Rectal smooth muscle tissue (tissue), 1 donor: Measurements from ENCODE around the gene PMEL.
A peak's percentile ranks its signal among the peaks of the same experiment; 100 is the strongest.
"Not testable (repeated sequence)": the region's sequence is repeated elsewhere in the genome, so short reads cannot be mapped to it uniquely, and the experiment has no call there.

Source experiments
- H3K27ac ChIP-seq: one replicate; pipeline ENCODE4 v1.7.0; 2013; ENCODE audit warnings: low read depth, low read length, inconsistent platforms
- H3K27me3 ChIP-seq: one replicate; pipeline ENCODE4 v1.7.0; 2013; ENCODE audit warnings: low read length; ENCODE audit not compliant: control insufficient read depth, insufficient read depth
- H3K36me3 ChIP-seq: one replicate; pipeline ENCODE4 v1.7.0; 2013; ENCODE audit warnings: low read length; ENCODE audit not compliant: control insufficient read depth, insufficient read depth
- H3K4me1 ChIP-seq: one replicate; pipeline ENCODE4 v1.7.0; 2013; ENCODE audit warnings: low read length; ENCODE audit not compliant: control insufficient read depth, insufficient read depth
- H3K4me3 ChIP-seq: one replicate; pipeline ENCODE4 v1.7.0; 2013; ENCODE audit warnings: low read length
- H3K9ac ChIP-seq: one replicate; pipeline ENCODE4 v1.7.0; 2013; ENCODE audit warnings: low read length

Gene PMEL

DNA sequence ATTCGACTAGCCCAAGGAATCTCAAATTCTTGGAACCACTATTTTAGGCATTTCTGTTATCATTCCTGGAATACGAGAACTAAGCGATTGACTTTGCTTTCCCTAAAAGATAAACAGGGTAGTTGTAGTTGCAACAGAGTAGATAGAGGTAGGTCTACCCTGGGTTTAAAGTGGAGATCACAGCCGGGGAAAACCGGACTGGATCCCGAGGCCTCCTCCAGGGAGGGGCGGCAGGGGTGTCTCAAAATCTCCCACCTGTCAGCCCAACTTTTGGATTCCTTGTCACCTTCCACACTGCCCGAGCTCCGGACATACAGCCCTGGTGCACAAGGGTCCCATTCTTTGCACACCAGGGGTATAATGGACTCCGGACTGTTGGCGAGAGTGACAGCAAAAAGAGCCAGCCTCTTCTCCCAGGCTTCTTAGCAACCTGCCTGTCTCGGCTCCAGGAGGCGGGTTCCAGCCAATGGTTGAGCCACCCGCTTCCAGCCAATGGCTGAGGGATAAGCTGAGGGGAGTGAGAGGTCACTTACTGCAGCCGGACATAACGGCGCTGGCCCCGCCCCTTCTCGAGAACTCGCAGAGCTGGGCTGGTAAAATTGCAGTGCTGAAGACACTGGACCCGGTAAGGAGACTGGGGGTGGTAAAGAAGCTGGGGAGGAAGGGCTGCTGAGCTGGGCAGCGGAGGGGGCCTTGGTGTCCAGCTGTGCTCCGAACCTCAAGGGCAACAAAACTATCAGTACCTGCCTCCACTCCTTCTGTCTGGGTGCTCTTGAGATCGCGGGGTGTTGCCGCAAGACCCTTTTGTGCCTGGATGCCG, 31.1 kb upstream of the PMEL start, which contains the start of gene SUOX:
Gene SUOX (plus strand): TSS at position 562 of the 820 bp plus-strand sequence. CDS start 4,946 bp downstream, outside the sequence.
- H3K36me3 ChIP-seq: peaks cover 21% of the 10 kb centered on the region
- peak within 1 kb of the TSS; percentile 79 for H3K4me3 ChIP-seq
- peak within 1 kb of the TSS; percentile 71 for H3K27ac ChIP-seq
- peak within 1 kb of the TSS; percentile 19 for H3K9ac ChIP-seq
- no peaks in the 10 kb centered on the region for H3K4me1 ChIP-seq
- H3K27me3 ChIP-seq: no peaks in the 10 kb centered on the region

DNA sequence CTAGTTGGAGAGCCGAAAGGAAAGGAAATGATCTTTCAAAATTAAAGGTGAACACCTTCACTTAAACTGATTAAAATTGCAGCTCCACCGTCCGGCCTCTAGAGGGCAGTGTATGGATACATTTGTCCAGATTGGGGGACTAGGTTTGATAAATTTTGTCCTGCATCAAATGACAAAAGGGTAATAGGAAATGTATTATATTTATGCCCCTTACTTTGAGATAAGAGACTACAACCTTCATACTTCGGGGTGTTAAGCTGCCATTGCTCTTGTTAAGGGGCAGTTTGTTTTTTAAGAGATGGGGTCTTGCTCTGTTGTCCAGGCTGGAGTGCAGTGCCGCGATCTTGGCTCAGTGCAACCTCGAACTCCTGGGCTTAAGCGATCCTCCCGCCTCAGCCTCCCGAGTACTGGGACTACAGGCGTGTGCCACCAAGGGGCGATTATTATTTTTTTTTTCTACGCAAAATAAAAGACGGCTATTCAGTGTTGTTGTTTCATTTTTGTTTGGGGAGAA, 30.4 kb upstream of the PMEL start:
- no peaks in the 10 kb centered on the region for H3K27me3 ChIP-seq
- no peak overlapping the region for H3K9ac ChIP-seq
- H3K36me3 ChIP-seq: peaks cover 23% of the 10 kb centered on the region
- peak overlapping the region; percentile 71 for H3K27ac ChIP-seq
- H3K4me1 ChIP-seq: no peaks in the 10 kb centered on the region
- peak overlapping the region; percentile 72 for H3K4me3 ChIP-seq

DNA sequence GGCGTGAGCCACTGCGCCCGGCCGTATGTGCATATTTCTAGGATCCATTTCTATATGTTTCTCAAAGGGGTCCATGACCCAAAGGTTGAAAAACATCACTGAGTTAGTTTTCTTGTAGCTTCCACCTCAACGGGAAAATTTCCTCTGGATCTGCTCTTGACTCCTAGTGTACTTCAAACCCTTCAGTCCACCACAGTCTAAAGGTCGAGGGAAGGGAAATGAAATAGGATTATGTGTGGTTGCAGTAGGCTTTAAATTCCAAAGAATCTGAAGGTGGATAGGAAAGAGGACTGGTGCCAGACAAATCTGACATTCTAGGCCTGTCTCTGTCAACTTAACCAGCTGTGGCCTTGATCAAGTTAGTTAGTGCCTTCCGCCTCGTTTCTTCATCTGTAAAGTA, 29.5 kb upstream of the PMEL start:
- Histone ChIP-seq H3K4me3 (no peak overlapping the region), H3K36me3 (peaks cover 32% of the 10 kb centered on the region), H3K27me3 (no peaks in the 10 kb centered on the region), H3K27ac (no peak overlapping the region), H3K4me1 (no peaks in the 10 kb centered on the region), H3K9ac (no peak overlapping the region)

DNA sequence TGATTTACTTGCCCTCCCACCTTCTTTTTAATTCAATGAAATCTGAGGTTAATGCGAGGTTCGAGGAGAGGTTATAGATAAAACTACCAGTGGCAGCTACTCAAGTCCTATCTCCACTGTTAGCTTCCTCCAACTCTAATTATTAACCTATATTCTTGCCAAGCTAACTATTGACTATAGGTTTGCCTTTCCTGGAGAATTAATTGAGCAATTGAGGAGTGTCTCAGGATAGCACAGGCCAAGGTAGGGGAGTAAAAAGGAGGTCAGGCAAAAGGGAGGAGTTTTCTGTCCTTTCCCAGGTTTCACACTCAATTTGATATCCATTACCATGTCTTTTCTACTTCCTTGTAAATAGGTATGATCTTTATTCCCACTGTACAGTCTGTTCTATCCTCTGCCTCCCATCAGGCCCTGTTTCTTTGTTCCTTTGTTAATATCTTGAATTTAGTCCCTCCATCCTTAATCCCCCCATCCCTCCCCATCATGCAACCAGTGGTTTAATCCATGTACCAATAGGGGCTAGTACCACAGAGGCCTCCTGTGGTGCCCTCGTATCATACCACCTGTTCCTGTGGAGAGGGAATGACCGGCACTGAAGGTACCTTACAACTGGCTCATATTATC, 27.5 kb upstream of the PMEL start:
- no peaks in the 10 kb centered on the region for H3K4me1 ChIP-seq
- H3K9ac ChIP-seq: no peak overlapping the region
- no peak overlapping the region for H3K4me3 ChIP-seq
- H3K27me3 ChIP-seq: no peaks in the 10 kb centered on the region
- H3K36me3 ChIP-seq: peaks cover 37% of the 10 kb centered on the region
- H3K27ac ChIP-seq: no peak overlapping the region

DNA sequence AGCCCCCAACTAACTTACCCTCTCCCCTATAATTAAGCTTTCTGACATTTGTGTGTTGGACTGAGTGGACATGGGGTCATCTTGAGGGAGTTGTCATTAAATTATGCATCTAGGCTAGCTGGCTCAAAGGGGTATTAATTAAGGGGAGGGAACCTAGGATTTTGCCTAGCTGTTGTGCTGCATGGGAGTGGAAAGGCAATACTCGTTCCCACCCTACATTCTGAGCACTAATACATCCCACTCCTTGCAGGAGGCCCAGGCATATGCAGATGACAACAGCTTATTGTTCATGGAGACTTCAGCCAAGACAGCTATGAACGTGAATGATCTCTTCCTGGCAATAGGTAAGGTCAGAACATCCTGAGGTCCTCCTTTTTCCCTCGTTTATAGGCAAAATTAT, 25.3 kb upstream of the PMEL start:
- peaks cover 40% of the 10 kb centered on the region for H3K36me3 ChIP-seq
- no peak overlapping the region for H3K9ac ChIP-seq
- H3K4me1 ChIP-seq: no peaks in the 10 kb centered on the region
- H3K27ac ChIP-seq: no peak overlapping the region
- H3K27me3 ChIP-seq: no peaks in the 10 kb centered on the region
- no peak overlapping the region for H3K4me3 ChIP-seq

DNA sequence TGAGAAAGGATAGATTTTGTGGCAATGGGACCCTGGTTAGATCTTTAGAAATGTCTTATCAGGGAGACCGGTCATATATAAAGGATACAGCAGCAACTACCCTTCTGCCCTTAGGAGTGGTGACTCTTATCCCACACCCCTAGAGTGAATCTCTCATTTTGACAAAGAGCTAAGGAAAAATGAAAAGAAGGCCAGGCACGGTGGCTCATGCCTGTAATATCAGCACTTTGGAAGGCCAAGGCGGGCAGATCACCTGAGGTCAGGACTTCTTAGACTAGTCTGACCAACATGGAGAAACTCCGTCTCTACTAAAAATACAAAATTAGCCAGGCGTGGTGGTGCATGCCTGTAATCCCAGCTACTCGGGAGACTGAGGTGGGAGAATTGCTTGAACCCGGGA, 20.1 kb upstream of the PMEL start:
- not testable (repeated sequence) for H3K9ac ChIP-seq, H3K4me3 ChIP-seq, H3K27me3 ChIP-seq, H3K4me1 ChIP-seq, H3K27ac ChIP-seq
- peaks cover 26% of the 10 kb centered on the region for H3K36me3 ChIP-seq

DNA sequence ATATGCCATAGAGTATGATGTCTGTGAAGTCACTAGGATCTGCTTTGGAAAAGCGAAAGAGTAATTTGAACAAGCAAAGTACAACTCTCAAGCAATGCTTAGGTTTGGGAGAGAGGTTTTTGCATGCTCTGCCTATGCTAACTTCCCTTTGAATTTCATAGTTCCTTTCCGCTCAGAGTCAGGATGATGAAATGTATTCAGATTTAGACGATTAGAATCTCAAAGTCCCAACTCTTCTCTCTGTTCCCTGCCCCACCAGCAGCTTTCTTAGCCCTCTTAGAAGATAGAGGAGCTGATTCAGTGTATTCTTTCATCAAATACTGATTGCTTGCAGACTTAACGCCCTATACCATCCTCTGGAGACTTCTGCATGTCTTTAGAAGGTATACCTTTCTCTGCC, 19.5 kb upstream of the PMEL start:
- no peaks in the 10 kb centered on the region for H3K4me1 ChIP-seq
- no peak overlapping the region for H3K27ac ChIP-seq
- no peaks in the 10 kb centered on the region for H3K27me3 ChIP-seq
- H3K4me3 ChIP-seq: no peak overlapping the region
- H3K9ac ChIP-seq: no peak overlapping the region
- peaks cover 20% of the 10 kb centered on the region for H3K36me3 ChIP-seq

DNA sequence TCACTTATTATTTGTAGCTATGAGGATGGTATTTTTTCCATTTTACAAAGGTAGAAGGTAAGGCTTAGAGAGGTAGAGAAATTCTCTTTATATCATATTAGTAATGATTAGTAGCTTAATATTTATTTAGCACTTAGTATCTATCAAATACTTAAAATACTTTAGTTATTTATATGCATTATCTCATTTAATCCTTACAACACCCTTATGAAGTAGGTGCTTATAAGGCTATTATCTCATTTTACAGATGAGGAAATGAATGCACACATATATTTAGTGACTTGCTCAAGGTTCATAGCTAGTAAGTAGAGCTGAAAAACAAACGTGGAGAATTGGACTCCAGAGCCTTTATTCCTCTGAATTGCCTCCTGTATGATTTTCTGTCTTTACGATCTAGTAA, 19.0 kb upstream of the PMEL start:
- no peak overlapping the region for H3K27ac ChIP-seq
- H3K4me1 ChIP-seq: no peaks in the 10 kb centered on the region
- no peak overlapping the region for H3K4me3 ChIP-seq
- H3K9ac ChIP-seq: no peak overlapping the region
- H3K27me3 ChIP-seq: no peaks in the 10 kb centered on the region
- H3K36me3 ChIP-seq: peaks cover 18% of the 10 kb centered on the region

DNA sequence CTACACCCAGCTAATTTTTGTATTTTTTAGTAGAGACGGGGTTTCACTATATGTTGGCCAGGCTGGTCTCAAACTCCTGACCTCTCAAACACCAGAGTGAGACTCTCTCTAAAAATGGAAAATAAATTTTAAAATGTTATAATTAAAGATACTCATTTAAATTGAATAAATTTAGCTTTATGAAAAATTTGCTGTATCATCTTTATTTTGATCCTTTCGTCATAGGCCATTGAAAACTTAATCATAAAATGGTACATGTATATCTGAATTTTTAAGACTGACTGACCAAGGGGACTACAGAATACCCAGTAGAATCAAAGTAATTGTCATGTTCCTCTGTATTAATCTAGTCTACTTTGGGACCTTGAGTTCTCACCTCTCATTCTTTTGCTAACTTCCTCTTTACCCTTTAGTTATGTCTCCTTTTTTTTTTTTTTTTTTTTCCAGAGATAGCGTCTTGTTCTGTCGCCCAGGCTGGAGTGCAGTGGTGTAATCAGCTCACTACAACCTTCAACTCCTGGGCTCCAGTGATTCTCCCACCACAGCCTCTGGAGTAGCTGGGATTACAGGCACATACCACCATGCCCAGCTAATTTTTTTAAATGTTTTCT, 17.5 kb upstream of the PMEL start:
- Histone ChIP-seq H3K4me3 (no peak overlapping the region), H3K36me3 (peaks cover 15% of the 10 kb centered on the region), H3K4me1 (no peaks in the 10 kb centered on the region), H3K9ac (no peak overlapping the region), H3K27ac (no peak overlapping the region), H3K27me3 (no peaks in the 10 kb centered on the region)

DNA sequence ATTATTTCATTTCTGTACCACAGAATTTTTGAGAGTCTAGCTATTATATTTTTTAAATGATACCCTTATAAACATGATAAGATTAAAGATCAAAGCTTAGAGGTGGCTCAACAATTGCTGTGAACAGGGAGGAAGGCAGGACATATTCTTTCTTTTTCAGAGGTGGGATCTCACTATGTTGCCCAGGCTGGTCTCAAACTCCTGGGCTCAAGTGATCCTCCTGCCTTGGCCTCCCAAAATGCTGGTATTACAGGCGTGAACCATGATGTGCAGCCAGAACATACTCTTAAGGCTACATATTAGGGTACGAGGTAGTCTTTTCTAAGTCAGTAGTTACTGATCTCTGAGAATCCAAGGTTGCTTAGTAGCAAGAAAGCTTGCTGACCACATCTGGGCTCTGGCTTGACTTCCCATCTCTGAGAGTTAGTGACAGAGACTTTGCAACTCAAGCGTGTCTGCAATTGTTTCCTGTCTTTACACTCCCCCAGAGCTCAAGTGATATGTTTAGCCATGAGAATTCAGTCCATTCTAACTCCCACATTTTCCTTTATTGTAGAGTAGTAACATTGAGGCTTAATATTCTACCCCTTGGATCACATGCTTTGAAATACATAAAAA, 16.6 kb upstream of the PMEL start:
- H3K36me3 ChIP-seq: peaks cover 15% of the 10 kb centered on the region
- H3K4me3 ChIP-seq: no peak overlapping the region
- no peak overlapping the region for H3K27ac ChIP-seq
- no peaks in the 10 kb centered on the region for H3K27me3 ChIP-seq
- no peak overlapping the region for H3K9ac ChIP-seq
- H3K4me1 ChIP-seq: no peaks in the 10 kb centered on the region

DNA sequence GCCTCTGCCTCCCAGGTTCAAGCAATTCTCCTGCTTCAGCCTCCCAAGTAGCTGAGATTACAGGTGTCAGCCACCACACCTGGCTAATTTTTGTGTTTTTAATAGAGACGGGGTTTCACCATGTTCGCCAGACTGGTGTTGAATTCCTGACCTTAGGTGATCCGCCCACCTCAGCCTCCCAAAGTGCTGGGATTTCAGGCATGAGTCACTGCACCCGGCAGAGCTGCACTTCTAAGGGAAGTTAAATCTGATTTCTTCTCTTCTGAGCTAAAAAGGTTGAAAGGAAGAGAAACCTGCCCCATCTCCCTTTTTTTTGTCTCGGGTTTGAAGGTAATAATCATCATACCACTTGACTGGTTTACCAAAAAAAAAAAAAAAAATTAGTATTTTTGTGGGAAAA, 16.0 kb upstream of the PMEL start:
- H3K4me3 ChIP-seq, H3K4me1 ChIP-seq, H3K27ac ChIP-seq, H3K9ac ChIP-seq, H3K27me3 ChIP-seq: not testable (repeated sequence)
- peaks cover 15% of the 10 kb centered on the region for H3K36me3 ChIP-seq

DNA sequence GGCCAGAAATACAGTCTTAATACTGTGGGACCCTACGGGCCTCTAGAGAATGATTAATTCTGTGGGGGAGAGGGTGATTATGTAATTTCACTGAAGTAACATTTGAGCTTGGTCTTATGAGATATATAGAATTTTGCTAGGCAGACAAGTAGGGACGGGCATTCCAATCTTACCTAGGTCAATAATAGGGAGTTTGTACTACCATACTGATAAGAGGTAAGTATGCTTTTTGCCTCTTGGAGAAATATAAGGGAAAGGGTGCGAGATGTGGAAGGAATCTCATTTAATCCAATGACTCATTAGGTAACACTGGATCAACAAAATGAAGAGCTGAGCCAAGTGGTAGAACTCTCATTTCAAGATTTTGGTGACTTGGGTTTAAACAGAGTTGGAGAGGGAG, 13.2 kb upstream of the PMEL start:
- Histone ChIP-seq H3K9ac (no peak overlapping the region), H3K4me1 (peaks cover 10% of the 10 kb centered on the region), H3K27me3 (no peaks in the 10 kb centered on the region), H3K36me3 (peaks cover 5% of the 10 kb centered on the region), H3K27ac (no peak overlapping the region), H3K4me3 (no peak overlapping the region)
